ENCODE data around the gene PLXNA4.
"Not testable (repeated sequence)": the region's sequence is repeated elsewhere in the genome, so short reads cannot be mapped to it uniquely, and the experiment has no call there.

PLXNA4 gene

GRCh38 chr7:132390705-132391104, 185.6 kb downstream of the PLXNA4 start:
- no peak for TF ChIP-seq GATA1 (IDR thresholded peaks at IDR 0.05; ENCODE audit: low read depth, low read length)
- no peak for TF ChIP-seq POLR2A (IDR thresholded peaks at IDR 0.05; ENCODE audit: low read length)
- no peak for DNase-seq

GRCh38 chr7:132390049-132390448, 186.2 kb downstream of the PLXNA4 start:
- DNase-seq = not testable (repeated sequence)

GRCh38 chr7:132388688-132389087, 187.6 kb downstream of the PLXNA4 start:
- TF ChIP-seq POLR2A (IDR thresholded peaks at IDR 0.05; ENCODE audit: low read length) (no peak), GATA1 (IDR thresholded peaks at IDR 0.05; ENCODE audit: low read depth, low read length) (no peak)
- DNase-seq = no peak

GRCh38 chr7:132387596-132387995, 188.7 kb downstream of the PLXNA4 start:
- no peak for DNase-seq
- no peak for TF ChIP-seq POLR2A (IDR thresholded peaks at IDR 0.05; ENCODE audit: low read length)
- TF ChIP-seq GATA1 (IDR thresholded peaks at IDR 0.05; ENCODE audit: low read depth, low read length) = no peak

GRCh38 chr7:132386201-132386681, 190.0 kb downstream of the PLXNA4 start:
- TF ChIP-seq GATA1 (IDR thresholded peaks at IDR 0.05; ENCODE audit: low read depth, low read length) (no peak), POLR2A (IDR thresholded peaks at IDR 0.05; ENCODE audit: low read length) (no peak)
- no peak for DNase-seq

- no peak for DNase-seq
These were observed 192.3 kb downstream of the PLXNA4 start for GRCh38 chr7:132383962-132384361.

GRCh38 chr7:132381742-132382472, 194.4 kb downstream of the PLXNA4 start:
- no peak for TF ChIP-seq POLR2A (IDR thresholded peaks at IDR 0.05; ENCODE audit: low read length)
- no peak for TF ChIP-seq GATA1 (IDR thresholded peaks at IDR 0.05; ENCODE audit: low read depth, low read length)
- no peak for DNase-seq

More at GRCh38 chr7:132383962-132384361, 192.3 kb downstream of the PLXNA4 start:
- no peak for TF ChIP-seq POLR2A (IDR thresholded peaks at IDR 0.05; ENCODE audit: low read length)
- no peak for TF ChIP-seq GATA1 (IDR thresholded peaks at IDR 0.05; ENCODE audit: low read depth, low read length)

GRCh38 chr7:132380059-132380458, 196.2 kb downstream of the PLXNA4 start:
- TF ChIP-seq POLR2A (IDR thresholded peaks at IDR 0.05; ENCODE audit: low read length) (no peak), GATA1 (IDR thresholded peaks at IDR 0.05; ENCODE audit: low read depth, low read length) (no peak)
- DNase-seq = no peak

- TF ChIP-seq GATA1 (IDR thresholded peaks at IDR 0.05; ENCODE audit: low read depth, low read length) = no peak
- TF ChIP-seq POLR2A (IDR thresholded peaks at IDR 0.05; ENCODE audit: low read length) = no peak
- no peak for DNase-seq
These were observed 197.0 kb downstream of the PLXNA4 start for GRCh38 chr7:132379292-132379691.

- no peak for TF ChIP-seq POLR2A (IDR thresholded peaks at IDR 0.05; ENCODE audit: low read length)
- no peak for TF ChIP-seq GATA1 (IDR thresholded peaks at IDR 0.05; ENCODE audit: low read depth, low read length)
- no peak for DNase-seq
These were observed 198.3 kb downstream of the PLXNA4 start for GRCh38 chr7:132377703-132378584.

- DNase-seq = no peak
These were observed 199.3 kb downstream of the PLXNA4 start for GRCh38 chr7:132377015-132377414.

GRCh38 chr7:132376361-132377013, 199.8 kb downstream of the PLXNA4 start:
- TF ChIP-seq GATA1 (IDR thresholded peaks at IDR 0.05; ENCODE audit: low read depth, low read length) (no peak), POLR2A (IDR thresholded peaks at IDR 0.05; ENCODE audit: low read length) (no peak)
- DNase-seq = no peak

More at GRCh38 chr7:132377015-132377414, 199.3 kb downstream of the PLXNA4 start:
- no peak for TF ChIP-seq GATA1 (IDR thresholded peaks at IDR 0.05; ENCODE audit: low read depth, low read length)
- TF ChIP-seq POLR2A (IDR thresholded peaks at IDR 0.05; ENCODE audit: low read length) = no peak

GRCh38 chr7:132373879-132374278, 202.4 kb downstream of the PLXNA4 start:
- no peak for DNase-seq

GRCh38 chr7:132373041-132373440, 203.2 kb downstream of the PLXNA4 start:
- DNase-seq = no peak
- TF ChIP-seq GATA1 (IDR thresholded peaks at IDR 0.05; ENCODE audit: low read depth, low read length) = no peak
- no peak for TF ChIP-seq POLR2A (IDR thresholded peaks at IDR 0.05; ENCODE audit: low read length)

More at GRCh38 chr7:132373879-132374278, 202.4 kb downstream of the PLXNA4 start:
- TF ChIP-seq POLR2A (IDR thresholded peaks at IDR 0.05; ENCODE audit: low read length) (no peak), GATA1 (IDR thresholded peaks at IDR 0.05; ENCODE audit: low read depth, low read length) (no peak)

All from erythroblast (primary cell).